Retinal pigment epithelial cell (primary cell): ENCODE measurements around the gene TMOD1.

Source experiments
- DNase-seq: peaks from one replicate; pipeline ENCODE4 v3.0.0-alpha.2; 2010; ENCODE audit warnings: low read depth
- H3K4me3 ChIP-seq: 2 replicates; pipeline ENCODE4 v1.5.1; 2011; ENCODE audit warnings: mild to moderate bottlenecking, low read length, control low read depth, moderate library complexity
- CTCF ChIP-seq: conservative IDR thresholded peaks from 2 replicates; pipeline ENCODE4 v1.5.1; 2011; ENCODE audit warnings: low read depth, low read length, control low read depth, inconsistent platforms

The TMOD1 gene

GRCh38 chr9:97527626-97528528, 26.4 kb downstream of the TMOD1 start:
- DNase-seq = no peak
- H3K4me3 ChIP-seq = no peak overlapping the region
- no peak for TF ChIP-seq CTCF

- H3K4me3 ChIP-seq = no peak overlapping the region
- no peak for TF ChIP-seq CTCF
- no peak for DNase-seq
Measured at GRCh38 chr9:97528529-97529230, 27.2 kb downstream of the TMOD1 start.

GRCh38 chr9:97529363-97530076, 28.1 kb downstream of the TMOD1 start:
- no peak for TF ChIP-seq CTCF
- H3K4me3 ChIP-seq = no peak overlapping the region
- DNase-seq = peak; percentile 4

- H3K4me3 ChIP-seq = no peak overlapping the region
- no peak for TF ChIP-seq CTCF
- no peak for DNase-seq
Measured at GRCh38 chr9:97531888-97532376, 30.5 kb downstream of the TMOD1 start.

GRCh38 chr9:97534185-97534584, 32.7 kb downstream of the TMOD1 start:
- DNase-seq = no peak
- no peak for TF ChIP-seq CTCF
- no peak overlapping the region for H3K4me3 ChIP-seq

GRCh38 chr9:97534961-97535594, 33.6 kb downstream of the TMOD1 start:
- no peak for DNase-seq
- TF ChIP-seq CTCF = no peak
- H3K4me3 ChIP-seq = no peak overlapping the region
